Psoas muscle (tissue), 8 donors: Measurements from ENCODE around the gene CCDC180. TPM values are rescaled to one million over a fixed set of nuclear protein-coding genes. Genes with fewer than 3 reads are reported as not detected.

Experiments used
- ATAC-seq, 4 donors: fragments of 200-7000 bp; cut with Tn5 transposase; one replicate each; pipeline ENCODE4 v1.9.1; 2020; ENCODE audit warnings: moderate library complexity in 3 of 4, mild to moderate bottlenecking in 2 of 4
- DNase-seq, 2 donors: peaks; one replicate each; pipeline ENCODE4 v3.0.0-alpha.2; 2020
- H3K27ac ChIP-seq: fragments of 200-600 bp; one replicate; pipeline ENCODE4 v1.8.0; 2022
- H3K27me3 ChIP-seq, 3 donors: fragments of 200-600 bp in 1 of 3; one replicate each; pipeline versions ENCODE4 v1.6.1 to v1.8.0; 2013 to 2022; ENCODE audit warnings: low read length in 2 of 3, mild to moderate bottlenecking in 2 of 3, moderate library complexity in 1 of 3; ENCODE audit not compliant: insufficient read depth in 3 of 3
- H3K36me3 ChIP-seq, 2 donors: fragments of 200-600 bp in 1 of 2; one replicate each; pipeline versions ENCODE4 v1.6.1 to v1.8.0; 2013 to 2022; ENCODE audit warnings: low read depth in 1 of 2, mild to moderate bottlenecking in 1 of 2, moderate library complexity in 1 of 2; ENCODE audit not compliant: insufficient read depth in 1 of 2
- H3K4me1 ChIP-seq: fragments of 200-600 bp; one replicate; pipeline ENCODE4 v1.8.0; 2022
- H3K4me3 ChIP-seq: fragments of 200-600 bp; one replicate; pipeline ENCODE4 v1.8.0; 2022; ENCODE audit warnings: mild to moderate bottlenecking
- H3K9me3 ChIP-seq: fragments of 200-600 bp; one replicate; pipeline ENCODE4 v1.8.0; 2022
- WGBS, 3 donors: extraction: QIAGEN DNeasy Blood & Tissue Kit; methylation state at CpG; one replicate each; pipeline versions ENCODE4 v1.1.6 to v1.1.7; 2013; 5-methylcytosine and 5-hydroxymethylcytosine counted together
- intact Hi-C, 2 donors: fragments of 100-400 bp; cut with DNase I; formaldehyde crosslinking; loops; one replicate each; pipeline versions ENCODE4 v1.11.0 to v1.14.2; 2022
- polyA plus RNA-seq, 3 donors: library from polyadenylated mRNA; stranded (reverse); fragments of 200-250 nt; gene quantifications; one replicate each; pipeline ENCODE4 v1.2.3, GENCODE V29; 2013
- total RNA-seq, 4 donors: library from RNA; stranded (reverse); fragmentation: NEBNext Ultra II Directional in 2 of 4; extraction: Animal tissue kit (Norgen Biotek cat#: 25700) in 2 of 4; gene quantifications; one replicate each; pipeline versions ENCODE4 v1.2.1 to v1.2.4, GENCODE V29; 2021 to 2023
- TF ChIP-seq, protein P1 (sequence below): fragments of 200-600 bp; IDR thresholded peaks from one replicate; pipeline ENCODE4 v1.8.0; 2022; ENCODE audit warnings: antibody characterized with exemption
- donor health status: healthy with polysubstance abuse.
- donor health status: DM: no; HTN: no; CAD: no; lungs with moderate emphysema.
- donor health status: Bipolar disorder and iron deficiency.
- donor health status: healthy.
- donor health status: DM: yes; HTN: yes; CAD: no.
- donor health status: DM: no; HTN: no; CAD: no.
- donor health status: DM: no; HTN: no; CAD: no.
- donor health status: DM: yes; HTN: yes; CAD: no.

Gene CCDC180
- total and polyA plus RNA-seq, 7 donors: 0.55 to 1.6 (median 0.71) TPM

DNA sequence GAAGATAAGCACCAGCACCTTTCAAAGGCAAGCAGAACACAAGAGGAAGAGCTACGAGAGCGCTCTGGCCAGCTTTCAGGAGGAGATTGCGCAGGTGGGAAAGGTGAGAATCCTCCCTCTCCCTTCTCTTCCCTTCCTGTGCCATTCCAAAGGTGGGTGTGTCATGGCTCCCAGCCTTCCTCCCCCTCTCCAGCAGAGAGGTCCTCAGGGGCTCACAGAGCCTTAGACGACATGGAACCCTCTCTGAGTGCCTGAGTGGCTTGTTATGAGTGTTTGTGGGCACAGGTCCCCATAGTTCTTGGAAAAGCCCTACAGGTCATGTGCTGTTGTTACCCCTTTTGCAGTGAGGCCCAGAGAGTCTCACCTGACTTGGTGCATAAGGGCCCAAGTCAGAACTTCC, 5.8 kb downstream of the CCDC180 start:
- Histone ChIP-seq H3K36me3 (peaks cover 0 to 19% of the 10 kb centered on the region in 2 donors), H3K4me3 (no peak overlapping the region), H3K27ac (no peak overlapping the region), H3K9me3 (no peaks in the 10 kb centered on the region), H3K27me3 (no peaks in the 10 kb centered on the region), H3K4me1 (no peaks in the 10 kb centered on the region)
- DNase-seq (no peak), ATAC-seq (no peak)
- intact Hi-C loops: no loop called here
- TF ChIP-seq, protein P1, sequence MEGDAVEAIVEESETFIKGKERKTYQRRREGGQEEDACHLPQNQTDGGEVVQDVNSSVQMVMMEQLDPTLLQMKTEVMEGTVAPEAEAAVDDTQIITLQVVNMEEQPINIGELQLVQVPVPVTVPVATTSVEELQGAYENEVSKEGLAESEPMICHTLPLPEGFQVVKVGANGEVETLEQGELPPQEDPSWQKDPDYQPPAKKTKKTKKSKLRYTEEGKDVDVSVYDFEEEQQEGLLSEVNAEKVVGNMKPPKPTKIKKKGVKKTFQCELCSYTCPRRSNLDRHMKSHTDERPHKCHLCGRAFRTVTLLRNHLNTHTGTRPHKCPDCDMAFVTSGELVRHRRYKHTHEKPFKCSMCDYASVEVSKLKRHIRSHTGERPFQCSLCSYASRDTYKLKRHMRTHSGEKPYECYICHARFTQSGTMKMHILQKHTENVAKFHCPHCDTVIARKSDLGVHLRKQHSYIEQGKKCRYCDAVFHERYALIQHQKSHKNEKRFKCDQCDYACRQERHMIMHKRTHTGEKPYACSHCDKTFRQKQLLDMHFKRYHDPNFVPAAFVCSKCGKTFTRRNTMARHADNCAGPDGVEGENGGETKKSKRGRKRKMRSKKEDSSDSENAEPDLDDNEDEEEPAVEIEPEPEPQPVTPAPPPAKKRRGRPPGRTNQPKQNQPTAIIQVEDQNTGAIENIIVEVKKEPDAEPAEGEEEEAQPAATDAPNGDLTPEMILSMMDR: no peak
- 87 to 90% (median 90%) methylated on average over 4 of the region's 4 CpGs for WGBS, 3 donors

DNA sequence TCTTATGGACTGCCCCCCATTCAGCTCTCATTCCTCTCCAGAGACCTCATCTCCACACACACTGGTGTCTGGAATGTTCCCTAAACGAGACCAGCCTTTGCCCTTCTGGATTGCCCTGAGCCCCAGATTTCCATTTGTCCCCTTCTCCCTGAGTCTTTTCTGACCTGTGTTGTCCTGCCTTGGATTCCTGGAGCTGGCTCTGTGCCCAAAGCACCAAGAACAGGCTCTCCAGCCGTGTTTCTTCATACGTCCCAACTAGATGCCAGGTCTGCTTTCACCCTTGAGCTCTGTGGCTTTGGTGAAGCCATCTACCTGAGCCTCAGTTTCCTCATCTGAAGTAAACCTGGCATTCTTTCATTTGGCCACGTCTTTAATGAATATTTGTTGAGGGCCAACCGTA, 6.3 kb downstream of the CCDC180 start:
- ATAC-seq (no peak), DNase-seq (no peak)
- intact Hi-C loops: no loop called here
- Histone ChIP-seq H3K27me3 (no peaks in the 10 kb centered on the region), H3K27ac (no peak overlapping the region), H3K9me3 (no peaks in the 10 kb centered on the region), H3K4me3 (no peak overlapping the region), H3K4me1 (no peaks in the 10 kb centered on the region), H3K36me3 (peaks cover 0 to 19% of the 10 kb centered on the region in 2 donors)
- TF ChIP-seq, protein P1: no peak
- 82 to 92% (median 89%) methylated on average over 5 of the region's 5 CpGs for WGBS, 3 donors

DNA sequence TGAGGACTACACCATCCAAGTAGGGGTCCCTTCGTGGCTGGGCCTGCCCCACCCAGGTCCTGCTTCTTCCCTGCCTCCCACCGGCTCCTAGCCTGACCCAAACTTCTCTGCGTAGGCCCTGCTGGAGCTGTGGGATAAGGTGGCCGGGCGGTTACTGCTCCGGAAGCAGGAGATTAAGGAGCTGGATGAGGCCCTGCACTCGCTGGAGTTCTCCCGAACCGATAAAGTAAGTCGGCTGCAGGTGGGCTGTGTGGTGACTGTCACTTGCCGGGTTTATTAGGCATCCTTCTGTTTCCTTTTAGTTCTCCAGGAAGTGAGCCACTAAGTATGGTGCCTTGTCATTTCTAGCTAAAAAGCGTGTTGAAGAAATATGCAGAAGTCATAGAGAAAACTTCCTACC, 7.0 kb downstream of the CCDC180 start:
- H3K4me1 ChIP-seq: no peaks in the 10 kb centered on the region
- no peak for ATAC-seq
- H3K9me3 ChIP-seq: no peaks in the 10 kb centered on the region
- no peaks in the 10 kb centered on the region for H3K27me3 ChIP-seq
- WGBS, 3 donors: 89 to 95% (median 94%) methylated on average over 12 of the region's 12 CpGs
- intact Hi-C loops: no loop called here
- peaks cover 0 to 19% of the 10 kb centered on the region in 2 donors for H3K36me3 ChIP-seq
- TF ChIP-seq, protein P1: no peak
- no peak overlapping the region for H3K27ac ChIP-seq
- no peak for DNase-seq
- no peak overlapping the region for H3K4me3 ChIP-seq

DNA sequence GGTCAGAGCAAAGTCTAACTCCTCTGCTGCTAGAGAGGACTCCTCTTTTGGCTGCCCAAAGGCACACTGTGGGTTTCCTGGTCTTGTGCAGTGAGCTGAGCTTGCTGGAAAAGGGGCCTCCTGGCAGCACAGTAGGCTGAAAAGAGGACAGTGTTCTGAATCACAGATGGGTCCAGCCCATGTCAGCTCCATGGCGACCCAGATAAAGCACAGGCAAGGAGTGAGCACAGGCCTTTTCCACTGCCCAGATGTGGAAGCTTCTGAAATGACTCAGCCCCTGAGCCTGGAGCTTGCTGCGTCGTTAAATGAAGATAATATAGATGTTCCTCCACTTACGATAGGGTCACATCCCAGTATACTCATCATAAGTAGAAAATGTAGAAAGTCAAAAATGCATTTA, 8.1 kb downstream of the CCDC180 start:
- no peak for ATAC-seq

DNA sequence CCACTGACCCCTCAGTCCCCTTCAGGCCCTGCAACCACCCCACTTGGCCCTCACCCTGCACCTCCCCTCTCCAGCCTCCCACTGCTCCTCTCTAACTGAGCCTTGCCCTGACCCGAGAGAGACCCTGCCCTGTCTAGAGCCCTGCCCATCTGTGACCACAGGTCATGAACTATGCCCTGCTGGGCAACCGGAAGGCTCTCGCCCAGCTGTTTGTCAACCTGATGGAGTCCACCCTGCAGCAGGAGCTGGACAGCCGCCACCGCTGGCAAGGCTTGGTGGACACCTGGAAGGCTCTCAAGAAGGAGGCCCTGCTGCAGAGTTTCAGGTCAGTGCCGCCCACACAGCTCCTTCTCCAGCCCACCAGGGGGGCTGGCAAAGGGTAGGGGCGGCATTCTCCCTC, 9.4 kb downstream of the CCDC180 start:
- intact Hi-C loops: no loop called here
- TF ChIP-seq, protein P1: no peak
- H3K36me3 ChIP-seq: peaks cover 0 to 23% of the 10 kb centered on the region in 2 donors
- ATAC-seq (no peak), DNase-seq (no peak)
- no peaks in the 10 kb centered on the region for H3K9me3 ChIP-seq
- no peaks in the 10 kb centered on the region for H3K27me3 ChIP-seq
- no peak overlapping the region for H3K4me3 ChIP-seq
- WGBS, 3 donors: 83 to 90% (median 88%) methylated on average over 7 of the region's 7 CpGs
- no peak overlapping the region for H3K27ac ChIP-seq
- no peaks in the 10 kb centered on the region for H3K4me1 ChIP-seq

More for the DNA sequence above, 8.1 kb downstream of the CCDC180 start:
- peaks cover 0 to 23% of the 10 kb centered on the region in 2 donors for H3K36me3 ChIP-seq
- no peak for DNase-seq
- H3K4me3 ChIP-seq: no peak overlapping the region
- WGBS, 3 donors: 88 to 94% (median 91%) methylated on average over 4 of the region's 4 CpGs
- TF ChIP-seq, protein P1: no peak
- no peak overlapping the region for H3K27ac ChIP-seq
- H3K27me3 ChIP-seq: no peaks in the 10 kb centered on the region
- no peaks in the 10 kb centered on the region for H3K4me1 ChIP-seq
- no peaks in the 10 kb centered on the region for H3K9me3 ChIP-seq
- intact Hi-C loops: no loop called here
